ENCODE results near the gene DNAH11.

GRCh38 chr7:21605008-21605585, 62.3 kb downstream of the DNAH11 start:
- no peak for TF ChIP-seq CTCF (IDR thresholded peaks at IDR 0.05)
- no peak for TF ChIP-seq POLR2AphosphoS5 (IDR thresholded peaks at IDR 0.05; ENCODE audit: insufficient read depth in 1 of 2, low read depth in 1 of 2)
- TF ChIP-seq POLR2A (IDR thresholded peaks at IDR 0.05), result no peak

All from vagina (tissue), 2 donors.